NCI-H2196 treated with DMSO at 0.1 percent for 48 hours (cell line): ENCODE results near the gene ACSS3.
"Not testable (repeated sequence)": the region's sequence is repeated elsewhere in the genome, so short reads cannot be mapped to it uniquely, and the experiment has no call there.

Source experiments
- DNase-seq: peaks from one replicate; lab custom pipeline; 2025; ENCODE audit not compliant: unreplicated experiment; lab: John Stamatoyannopoulos, UW

ACSS3 gene

GRCh38 chr12:81164827-81165226 is 86.9 kb downstream of the ACSS3 start:
- no peak for DNase-seq

GRCh38 chr12:81166790-81167189 is 88.9 kb downstream of the ACSS3 start:
- no peak for DNase-seq

GRCh38 chr12:81167694-81168093 is 89.8 kb downstream of the ACSS3 start:
- DNase-seq = no peak

- DNase-seq = no peak
Measured at GRCh38 chr12:81168445-81168844, 90.6 kb downstream of the ACSS3 start.

GRCh38 chr12:81170072-81170471 is 92.2 kb downstream of the ACSS3 start:
- no peak for DNase-seq

- DNase-seq = no peak
Measured at GRCh38 chr12:81172851-81173250, 95.0 kb downstream of the ACSS3 start.

GRCh38 chr12:81174664-81175063 is 96.8 kb downstream of the ACSS3 start:
- DNase-seq = no peak

GRCh38 chr12:81176796-81177195 is 98.9 kb downstream of the ACSS3 start:
- no peak for DNase-seq

- DNase-seq = no peak
Measured at GRCh38 chr12:81181691-81182090, 103.8 kb downstream of the ACSS3 start.

GRCh38 chr12:81187686-81188085 is 109.8 kb downstream of the ACSS3 start:
- no peak for DNase-seq

- no peak for DNase-seq
Measured at GRCh38 chr12:81196595-81196994, 118.7 kb downstream of the ACSS3 start.

GRCh38 chr12:81200561-81200960 is 122.7 kb downstream of the ACSS3 start:
- DNase-seq = not testable (repeated sequence)

- no peak for DNase-seq
Measured at GRCh38 chr12:81203671-81204204, 125.9 kb downstream of the ACSS3 start.

- DNase-seq = no peak
Measured at GRCh38 chr12:81205416-81205815, 127.5 kb downstream of the ACSS3 start.

- DNase-seq = no peak
Measured at GRCh38 chr12:81206429-81206828, 128.6 kb downstream of the ACSS3 start.

GRCh38 chr12:81207173-81207572 is 129.3 kb downstream of the ACSS3 start:
- no peak for DNase-seq

GRCh38 chr12:81207664-81208063 is 129.8 kb downstream of the ACSS3 start:
- DNase-seq = no peak

GRCh38 chr12:81208187-81208911 is 130.5 kb downstream of the ACSS3 start:
- DNase-seq = no peak

GRCh38 chr12:81209012-81209411 is 131.1 kb downstream of the ACSS3 start:
- DNase-seq = no peak

GRCh38 chr12:81209772-81210225 is 131.9 kb downstream of the ACSS3 start:
- DNase-seq = peak; percentile 19

- DNase-seq = no peak
Measured at GRCh38 chr12:81211306-81211705, 133.4 kb downstream of the ACSS3 start.

GRCh38 chr12:81212996-81213696 is 135.3 kb downstream of the ACSS3 start:
- DNase-seq = no peak
